Activated T-helper 17 cell treated with anti-CD3 and anti-CD28 coated beads, Interleukin-2, amount 50 U/mL, for 72 hours (primary cell): ENCODE results near the gene AAK1. TPM values are rescaled to one million over a fixed set of nuclear protein-coding genes. Genes with fewer than 3 reads are reported as not detected.
A peak's percentile ranks its signal among the peaks of the same experiment; 100 is the strongest.
"Not testable (repeated sequence)": the region's sequence is repeated elsewhere in the genome, so short reads cannot be mapped to it uniquely, and the experiment has no call there.

ENCODE experiments used
- ATAC-seq: fragments of 150-1000 bp; cut with Tn5 transposase; replicated peaks from 2 replicates; pipeline ENCODE4 v1.10.0; 2021; ENCODE audit warnings: mild to moderate bottlenecking, moderate library complexity
- H3K27ac Mint-ChIP-seq: one replicate; pipeline ENCODE4 v1.8.0; 2022; ENCODE audit warnings: mixed read lengths
- H3K27me3 Mint-ChIP-seq: one replicate; pipeline ENCODE4 v1.8.0; 2022; ENCODE audit warnings: mixed read lengths
- H3K36me3 Mint-ChIP-seq: one replicate; pipeline ENCODE4 v1.8.0; 2022; ENCODE audit warnings: low read depth, mild to moderate bottlenecking, mixed read lengths
- H3K4me1 Mint-ChIP-seq: one replicate; pipeline ENCODE4 v1.8.0; 2022; ENCODE audit warnings: mixed read lengths
- H3K4me3 Mint-ChIP-seq: one replicate; pipeline ENCODE4 v1.8.0; 2022; ENCODE audit warnings: mild to moderate bottlenecking, mixed read lengths
- H3K9me3 Mint-ChIP-seq: one replicate; pipeline ENCODE4 v1.8.0; 2022; ENCODE audit warnings: mixed read lengths
- total RNA-seq, 2 donors: library from RNA; stranded (reverse); gene quantifications; one replicate each; pipeline ENCODE4 v1.2.3, GENCODE V29; 2022

Gene AAK1
- total RNA-seq, 2 donors from 2014 or later, result 94.3 to 203 TPM

- Mint-ChIP-seq H3K27ac (no peak overlapping the region), H3K4me1 (peaks cover 6% of the 10 kb centered on the region), H3K36me3 (no peaks in the 10 kb centered on the region), H3K4me3 (no peak overlapping the region), H3K27me3 (no peaks in the 10 kb centered on the region), H3K9me3 (no peaks in the 10 kb centered on the region)
- ATAC-seq, result peak; percentile 71
Measured at GRCh38 chr2:69625078-69625795, 18.3 kb downstream of the AAK1 start.

- no peaks in the 10 kb centered on the region for H3K36me3 Mint-ChIP-seq
- no peak overlapping the region for H3K27ac Mint-ChIP-seq
- peaks cover 6% of the 10 kb centered on the region for H3K4me1 Mint-ChIP-seq
- H3K4me3 Mint-ChIP-seq, result no peak overlapping the region
- no peaks in the 10 kb centered on the region for H3K9me3 Mint-ChIP-seq
- H3K27me3 Mint-ChIP-seq, result no peaks in the 10 kb centered on the region
- ATAC-seq, result no peak
Measured at GRCh38 chr2:69624611-69625010, 18.9 kb downstream of the AAK1 start.

- Mint-ChIP-seq H3K9me3 (no peaks in the 10 kb centered on the region), H3K27me3 (no peaks in the 10 kb centered on the region), H3K4me1 (peaks cover 6% of the 10 kb centered on the region), H3K36me3 (no peaks in the 10 kb centered on the region), H3K4me3 (no peak overlapping the region), H3K27ac (no peak overlapping the region)
- no peak for ATAC-seq
Measured at GRCh38 chr2:69624131-69624530, 19.4 kb downstream of the AAK1 start.

- Mint-ChIP-seq H3K4me1 (peaks cover 6% of the 10 kb centered on the region), H3K27me3 (no peaks in the 10 kb centered on the region), H3K9me3 (no peaks in the 10 kb centered on the region), H3K4me3 (no peak overlapping the region), H3K36me3 (no peaks in the 10 kb centered on the region), H3K27ac (no peak overlapping the region)
- no peak for ATAC-seq
Measured at GRCh38 chr2:69623236-69623635, 20.3 kb downstream of the AAK1 start.

- not testable (repeated sequence) for H3K4me3 Mint-ChIP-seq, H3K9me3 Mint-ChIP-seq, H3K27ac Mint-ChIP-seq, H3K4me1 Mint-ChIP-seq, H3K27me3 Mint-ChIP-seq, ATAC-seq, H3K36me3 Mint-ChIP-seq
Measured at GRCh38 chr2:69622805-69623204, 20.7 kb downstream of the AAK1 start.

- H3K36me3 Mint-ChIP-seq, H3K27ac Mint-ChIP-seq: not testable (repeated sequence)
Measured at GRCh38 chr2:69622017-69622540, 21.5 kb downstream of the AAK1 start.

GRCh38 chr2:69621440-69621839 lies 22.1 kb downstream of the AAK1 start:
- Mint-ChIP-seq H3K4me3 (no peak overlapping the region), H3K27me3 (no peaks in the 10 kb centered on the region), H3K27ac (no peak overlapping the region), H3K9me3 (no peaks in the 10 kb centered on the region), H3K4me1 (peaks cover 6% of the 10 kb centered on the region), H3K36me3 (peaks cover 5% of the 10 kb centered on the region)
- peak; percentile 53 for ATAC-seq

More at GRCh38 chr2:69622017-69622540, 21.5 kb downstream of the AAK1 start:
- not testable (repeated sequence) for H3K4me3 Mint-ChIP-seq, ATAC-seq, H3K4me1 Mint-ChIP-seq, H3K27me3 Mint-ChIP-seq, H3K9me3 Mint-ChIP-seq

- H3K27ac Mint-ChIP-seq, result no peak overlapping the region
- peaks cover 6% of the 10 kb centered on the region for H3K4me1 Mint-ChIP-seq
- H3K27me3 Mint-ChIP-seq, result no peaks in the 10 kb centered on the region
- peaks cover 6% of the 10 kb centered on the region for H3K36me3 Mint-ChIP-seq
- H3K9me3 Mint-ChIP-seq, result no peaks in the 10 kb centered on the region
- no peak overlapping the region for H3K4me3 Mint-ChIP-seq
- ATAC-seq, result no peak
Measured at GRCh38 chr2:69620870-69621269, 22.7 kb downstream of the AAK1 start.

- peaks cover 14% of the 10 kb centered on the region for H3K4me1 Mint-ChIP-seq
- ATAC-seq, result peak; percentile 81
- no peaks in the 10 kb centered on the region for H3K27me3 Mint-ChIP-seq
- no peaks in the 10 kb centered on the region for H3K9me3 Mint-ChIP-seq
- H3K27ac Mint-ChIP-seq, result no peak overlapping the region
- H3K4me3 Mint-ChIP-seq, result no peak overlapping the region
- peaks cover 16% of the 10 kb centered on the region for H3K36me3 Mint-ChIP-seq
Measured at GRCh38 chr2:69619725-69620124, 23.8 kb downstream of the AAK1 start.

GRCh38 chr2:69618362-69618761 lies 25.2 kb downstream of the AAK1 start:
- Mint-ChIP-seq H3K36me3 (peaks cover 28% of the 10 kb centered on the region), H3K4me1 (peaks cover 24% of the 10 kb centered on the region), H3K4me3 (no peak overlapping the region), H3K27ac (no peak overlapping the region), H3K9me3 (no peaks in the 10 kb centered on the region), H3K27me3 (no peaks in the 10 kb centered on the region)
- ATAC-seq, result no peak

GRCh38 chr2:69617744-69618143 lies 25.8 kb downstream of the AAK1 start:
- ATAC-seq, result no peak
- H3K9me3 Mint-ChIP-seq, result no peaks in the 10 kb centered on the region
- peaks cover 33% of the 10 kb centered on the region for H3K36me3 Mint-ChIP-seq
- no peak overlapping the region for H3K4me3 Mint-ChIP-seq
- H3K4me1 Mint-ChIP-seq, result peaks cover 26% of the 10 kb centered on the region
- H3K27ac Mint-ChIP-seq, result no peak overlapping the region
- no peaks in the 10 kb centered on the region for H3K27me3 Mint-ChIP-seq

GRCh38 chr2:69616755-69617154 lies 26.8 kb downstream of the AAK1 start:
- Mint-ChIP-seq H3K9me3 (no peaks in the 10 kb centered on the region), H3K4me1 (peaks cover 30% of the 10 kb centered on the region), H3K36me3 (peaks cover 42% of the 10 kb centered on the region), H3K27me3 (no peaks in the 10 kb centered on the region), H3K4me3 (no peak overlapping the region), H3K27ac (peak overlapping the region; percentile 84)
- ATAC-seq, result peak; percentile 54

- no peak for ATAC-seq
- Mint-ChIP-seq H3K36me3 (peaks cover 50% of the 10 kb centered on the region), H3K9me3 (no peaks in the 10 kb centered on the region), H3K27ac (no peak overlapping the region), H3K27me3 (no peaks in the 10 kb centered on the region), H3K4me3 (no peak overlapping the region), H3K4me1 (peaks cover 35% of the 10 kb centered on the region)
Measured at GRCh38 chr2:69615969-69616368, 27.6 kb downstream of the AAK1 start.

- no peak for ATAC-seq
- no peaks in the 10 kb centered on the region for H3K9me3 Mint-ChIP-seq
- H3K27me3 Mint-ChIP-seq, result no peaks in the 10 kb centered on the region
- H3K4me1 Mint-ChIP-seq, result peaks cover 37% of the 10 kb centered on the region
- no peak overlapping the region for H3K27ac Mint-ChIP-seq
- H3K4me3 Mint-ChIP-seq, result no peak overlapping the region
- peaks cover 58% of the 10 kb centered on the region for H3K36me3 Mint-ChIP-seq
Measured at GRCh38 chr2:69615078-69615625, 28.4 kb downstream of the AAK1 start.

GRCh38 chr2:69612707-69613106 lies 30.8 kb downstream of the AAK1 start:
- Mint-ChIP-seq H3K4me3 (no peak overlapping the region), H3K36me3 (peaks cover 70% of the 10 kb centered on the region), H3K27ac (no peak overlapping the region), H3K4me1 (peaks cover 47% of the 10 kb centered on the region), H3K9me3 (no peaks in the 10 kb centered on the region), H3K27me3 (no peaks in the 10 kb centered on the region)
- ATAC-seq, result no peak
